ENCODE data around the gene CYP2F1. TPM values are rescaled to one million over a fixed set of nuclear protein-coding genes. Genes with fewer than 3 reads are reported as not detected.
"Not testable (repeated sequence)": the region's sequence is repeated elsewhere in the genome, so short reads cannot be mapped to it uniquely, and the experiment has no call there.

The CYP2F1 gene
- total RNA-seq, 2 donors from 2014 or later = 0.25 to 0.37 TPM

GRCh38 chr19:41134616-41135015 lies 20.4 kb downstream of the CYP2F1 start:
- peak overlapping the region; percentile 85 for H3K4me3 Mint-ChIP-seq
- no peaks in the 10 kb centered on the region for H3K9me3 ChIP-seq (ENCODE audit: control insufficient read depth, low read length, poor library complexity, severe bottlenecking)
- H3K27ac Mint-ChIP-seq = no peak overlapping the region
- ATAC-seq (no peak), DNase-seq (no peak)
- H3K4me1 Mint-ChIP-seq = peaks cover 11% of the 10 kb centered on the region
- no peaks in the 10 kb centered on the region for H3K36me3 Mint-ChIP-seq (ENCODE audit: low read depth)
- no peaks in the 10 kb centered on the region for H3K27me3 Mint-ChIP-seq

- peak; percentile 97 for ATAC-seq
- Mint-ChIP-seq H3K4me3 (peak overlapping the region; percentile 89), H3K4me1 (peaks cover 11% of the 10 kb centered on the region)
- not testable (repeated sequence) for H3K9me3 ChIP-seq (ENCODE audit: control insufficient read depth, low read length, poor library complexity, severe bottlenecking); H3K36me3 Mint-ChIP-seq (ENCODE audit: low read depth); H3K27ac Mint-ChIP-seq; H3K27me3 Mint-ChIP-seq
- DNase-seq = peak in 1 of 3 donors; percentile 31
These were observed 21.5 kb downstream of the CYP2F1 start for GRCh38 chr19:41135390-41136384.

- no peak for DNase-seq
- H3K27ac Mint-ChIP-seq = no peak overlapping the region
These were observed 22.6 kb downstream of the CYP2F1 start for GRCh38 chr19:41136636-41137455.

GRCh38 chr19:41144403-41144802 lies 30.2 kb downstream of the CYP2F1 start:
- Mint-ChIP-seq H3K36me3 (ENCODE audit: low read depth) (no peaks in the 10 kb centered on the region), H3K27ac (no peak overlapping the region), H3K4me3 (no peak overlapping the region), H3K4me1 (no peaks in the 10 kb centered on the region), H3K27me3 (peaks cover 18% of the 10 kb centered on the region)
- DNase-seq (peak; percentile 68 to 88 (median 72)), ATAC-seq (peak; percentile 97)
- H3K9me3 ChIP-seq (ENCODE audit: control insufficient read depth, low read length, poor library complexity, severe bottlenecking) = no peaks in the 10 kb centered on the region

More at GRCh38 chr19:41136636-41137455, 22.6 kb downstream of the CYP2F1 start:
- Mint-ChIP-seq H3K36me3 (ENCODE audit: low read depth) (no peaks in the 10 kb centered on the region), H3K4me1 (peaks cover 11% of the 10 kb centered on the region), H3K27me3 (peaks cover 5% of the 10 kb centered on the region), H3K4me3 (peak overlapping the region; percentile 89)
- no peaks in the 10 kb centered on the region for H3K9me3 ChIP-seq (ENCODE audit: control insufficient read depth, low read length, poor library complexity, severe bottlenecking)
- ATAC-seq = no peak

- no peaks in the 10 kb centered on the region for H3K4me1 Mint-ChIP-seq
- H3K36me3 Mint-ChIP-seq (ENCODE audit: low read depth) = no peaks in the 10 kb centered on the region
- no peak overlapping the region for H3K27ac Mint-ChIP-seq
- DNase-seq (no peak), ATAC-seq (no peak)
- no peak overlapping the region for H3K4me3 Mint-ChIP-seq
- peaks cover 13% of the 10 kb centered on the region for H3K27me3 Mint-ChIP-seq
- no peaks in the 10 kb centered on the region for H3K9me3 ChIP-seq (ENCODE audit: control insufficient read depth, low read length, poor library complexity, severe bottlenecking)
These were observed 35.6 kb downstream of the CYP2F1 start for GRCh38 chr19:41149831-41150230.

- H3K36me3 Mint-ChIP-seq (ENCODE audit: low read depth); H3K4me3 Mint-ChIP-seq; DNase-seq; H3K4me1 Mint-ChIP-seq; H3K9me3 ChIP-seq (ENCODE audit: control insufficient read depth, low read length, poor library complexity, severe bottlenecking); H3K27me3 Mint-ChIP-seq; ATAC-seq; H3K27ac Mint-ChIP-seq: not testable (repeated sequence)
These were observed 36.8 kb downstream of the CYP2F1 start for GRCh38 chr19:41150986-41151385.

- ATAC-seq (no peak), DNase-seq (no peak)
- H3K27me3 Mint-ChIP-seq = no peaks in the 10 kb centered on the region
- H3K9me3 ChIP-seq (ENCODE audit: control insufficient read depth, low read length, poor library complexity, severe bottlenecking) = peaks cover 3% of the 10 kb centered on the region
- H3K4me3 Mint-ChIP-seq = no peak overlapping the region
- H3K4me1 Mint-ChIP-seq = no peaks in the 10 kb centered on the region
- no peaks in the 10 kb centered on the region for H3K36me3 Mint-ChIP-seq (ENCODE audit: low read depth)
- H3K27ac Mint-ChIP-seq = no peak overlapping the region
These were observed 39.8 kb downstream of the CYP2F1 start for GRCh38 chr19:41154060-41154459.

GRCh38 chr19:41156207-41156606 lies 42.0 kb downstream of the CYP2F1 start:
- H3K9me3 ChIP-seq (ENCODE audit: control insufficient read depth, low read length, poor library complexity, severe bottlenecking) = peaks cover 3% of the 10 kb centered on the region
- no peaks in the 10 kb centered on the region for H3K27me3 Mint-ChIP-seq
- no peak overlapping the region for H3K27ac Mint-ChIP-seq
- ATAC-seq (no peak), DNase-seq (no peak)
- no peak overlapping the region for H3K4me3 Mint-ChIP-seq
- no peaks in the 10 kb centered on the region for H3K4me1 Mint-ChIP-seq
- no peaks in the 10 kb centered on the region for H3K36me3 Mint-ChIP-seq (ENCODE audit: low read depth)

GRCh38 chr19:41159881-41160280 lies 45.6 kb downstream of the CYP2F1 start:
- Mint-ChIP-seq H3K27me3 (no peaks in the 10 kb centered on the region), H3K4me3 (no peak overlapping the region), H3K4me1 (peaks cover 2% of the 10 kb centered on the region), H3K27ac (no peak overlapping the region), H3K36me3 (ENCODE audit: low read depth) (no peaks in the 10 kb centered on the region)
- ATAC-seq (no peak), DNase-seq (no peak)
- H3K9me3 ChIP-seq (ENCODE audit: control insufficient read depth, low read length, poor library complexity, severe bottlenecking) = peaks cover 3% of the 10 kb centered on the region

- Mint-ChIP-seq H3K4me3 (no peak overlapping the region), H3K36me3 (ENCODE audit: low read depth) (no peaks in the 10 kb centered on the region), H3K27me3 (no peaks in the 10 kb centered on the region), H3K27ac (no peak overlapping the region), H3K4me1 (peaks cover 2% of the 10 kb centered on the region)
- ATAC-seq (no peak), DNase-seq (no peak)
- no peaks in the 10 kb centered on the region for H3K9me3 ChIP-seq (ENCODE audit: control insufficient read depth, low read length, poor library complexity, severe bottlenecking)
These were observed 47.7 kb downstream of the CYP2F1 start for GRCh38 chr19:41161903-41162302.

GRCh38 chr19:41166944-41167804 lies 52.9 kb downstream of the CYP2F1 start:
- H3K27ac Mint-ChIP-seq = no peak overlapping the region
- no peak overlapping the region for H3K4me3 Mint-ChIP-seq
- no peaks in the 10 kb centered on the region for H3K27me3 Mint-ChIP-seq
- H3K36me3 Mint-ChIP-seq (ENCODE audit: low read depth) = no peaks in the 10 kb centered on the region
- DNase-seq (no peak), ATAC-seq (no peak)
- no peaks in the 10 kb centered on the region for H3K9me3 ChIP-seq (ENCODE audit: control insufficient read depth, low read length, poor library complexity, severe bottlenecking)
- peaks cover 2% of the 10 kb centered on the region for H3K4me1 Mint-ChIP-seq

GRCh38 chr19:41172297-41173164 lies 58.3 kb downstream of the CYP2F1 start:
- H3K9me3 ChIP-seq (ENCODE audit: control insufficient read depth, low read length, poor library complexity, severe bottlenecking) = no peaks in the 10 kb centered on the region
- Mint-ChIP-seq H3K27ac (no peak overlapping the region), H3K4me3 (peak overlapping the region; percentile 41), H3K36me3 (ENCODE audit: low read depth) (no peaks in the 10 kb centered on the region), H3K27me3 (no peaks in the 10 kb centered on the region), H3K4me1 (peaks cover 16% of the 10 kb centered on the region)
- no peak for ATAC-seq
- no peak for DNase-seq

Measured in T-helper 17 cell (primary cell).